ENCODE results near the gene USP25. TPM values are rescaled to one million over a fixed set of nuclear protein-coding genes. Genes with fewer than 3 reads are reported as not detected.

USP25 gene
- total and polyA plus RNA-seq, 2 experiments from 2014 or later = 11.8 to 49.2 TPM

GRCh38 chr21:15928686-15929425 lies 199.1 kb downstream of the USP25 start (continued):
- TF ChIP-seq POLR2AphosphoS5 (IDR thresholded peaks at IDR 0.05; ENCODE audit: low read depth) (no peak), JUNB (IDR thresholded peaks at IDR 0.05; ENCODE audit: unreplicated experiment) (no peak)

- Histone ChIP-seq H4K20me1 (replicated peaks; ENCODE audit: insufficient read depth) (no peaks in the 10 kb centered on the region), H3K9me2 (ENCODE audit: insufficient read depth) (no peaks in the 10 kb centered on the region; the same call in 1 of the 2 replicates), H3K36me3 (ENCODE audit: insufficient read depth) (no peaks in the 10 kb centered on the region), H3K27ac (ENCODE audit: low read depth) (no peak overlapping the region), H3K4me1 (ENCODE audit: insufficient read depth) (no peaks in the 10 kb centered on the region), H3F3A (replicated peaks; ENCODE audit: low read depth) (no peaks in the 10 kb centered on the region), H3K4me2 (no peak overlapping the region), H3K4me3 (no peak overlapping the region), H2AFZ (no peak overlapping the region), H3K79me2 (replicated peaks; ENCODE audit: insufficient read depth) (no peaks in the 10 kb centered on the region), H3K27me3 (ENCODE audit: insufficient read depth) (no peaks in the 10 kb centered on the region)
- ATAC-seq (no peak), DNase-seq (ENCODE audit: low spot score) (no peak)
- H3K27ac Mint-ChIP-seq = no peak overlapping the region
- H3K4me3 Mint-ChIP-seq = no peak overlapping the region
- H3K27me3 Mint-ChIP-seq (ENCODE audit: insufficient read depth, low read depth, poor library complexity) = no peaks in the 10 kb centered on the region
- no peaks in the 10 kb centered on the region for H3K4me1 Mint-ChIP-seq
- peaks cover 3% of the 10 kb centered on the region; the same call in 2 of the 3 replicates for H3K9me3 Mint-ChIP-seq
- peaks cover 3% of the 10 kb centered on the region; the same call in 1 of the 3 replicates for H3K36me3 Mint-ChIP-seq (ENCODE audit: low read depth)
- TF ChIP-seq POLR2AphosphoS5 (IDR thresholded peaks at IDR 0.05; ENCODE audit: low read depth) (no peak), ZNF331 (CRISPR knock-in tag; IDR thresholded peaks at IDR 0.05; ENCODE audit: low read depth) (no peak), ZNF114 (CRISPR knock-in tag; IDR thresholded peaks at IDR 0.05) (no peak), JUNB (IDR thresholded peaks at IDR 0.05; ENCODE audit: unreplicated experiment) (no peak), EZH2phosphoT487 (IDR thresholded peaks at IDR 0.05; ENCODE audit: unreplicated experiment) (no peak), CREB1 (CRISPR knock-in tag; IDR thresholded peaks at IDR 0.05; ENCODE audit: low read depth) (no peak), ZNF462 (CRISPR knock-in tag; IDR thresholded peaks at IDR 0.05) (no peak), NANOG (IDR thresholded peaks at IDR 0.05; ENCODE audit: borderline replicate concordance) (no peak), STAT1 (IDR thresholded peaks at IDR 0.05; ENCODE audit: unreplicated experiment) (no peak)
- TF ChIP-seq, protein P1, sequence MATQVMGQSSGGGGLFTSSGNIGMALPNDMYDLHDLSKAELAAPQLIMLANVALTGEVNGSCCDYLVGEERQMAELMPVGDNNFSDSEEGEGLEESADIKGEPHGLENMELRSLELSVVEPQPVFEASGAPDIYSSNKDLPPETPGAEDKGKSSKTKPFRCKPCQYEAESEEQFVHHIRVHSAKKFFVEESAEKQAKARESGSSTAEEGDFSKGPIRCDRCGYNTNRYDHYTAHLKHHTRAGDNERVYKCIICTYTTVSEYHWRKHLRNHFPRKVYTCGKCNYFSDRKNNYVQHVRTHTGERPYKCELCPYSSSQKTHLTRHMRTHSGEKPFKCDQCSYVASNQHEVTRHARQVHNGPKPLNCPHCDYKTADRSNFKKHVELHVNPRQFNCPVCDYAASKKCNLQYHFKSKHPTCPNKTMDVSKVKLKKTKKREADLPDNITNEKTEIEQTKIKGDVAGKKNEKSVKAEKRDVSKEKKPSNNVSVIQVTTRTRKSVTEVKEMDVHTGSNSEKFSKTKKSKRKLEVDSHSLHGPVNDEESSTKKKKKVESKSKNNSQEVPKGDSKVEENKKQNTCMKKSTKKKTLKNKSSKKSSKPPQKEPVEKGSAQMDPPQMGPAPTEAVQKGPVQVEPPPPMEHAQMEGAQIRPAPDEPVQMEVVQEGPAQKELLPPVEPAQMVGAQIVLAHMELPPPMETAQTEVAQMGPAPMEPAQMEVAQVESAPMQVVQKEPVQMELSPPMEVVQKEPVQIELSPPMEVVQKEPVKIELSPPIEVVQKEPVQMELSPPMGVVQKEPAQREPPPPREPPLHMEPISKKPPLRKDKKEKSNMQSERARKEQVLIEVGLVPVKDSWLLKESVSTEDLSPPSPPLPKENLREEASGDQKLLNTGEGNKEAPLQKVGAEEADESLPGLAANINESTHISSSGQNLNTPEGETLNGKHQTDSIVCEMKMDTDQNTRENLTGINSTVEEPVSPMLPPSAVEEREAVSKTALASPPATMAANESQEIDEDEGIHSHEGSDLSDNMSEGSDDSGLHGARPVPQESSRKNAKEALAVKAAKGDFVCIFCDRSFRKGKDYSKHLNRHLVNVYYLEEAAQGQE (IDR thresholded peaks at IDR 0.05; ENCODE audit: unreplicated experiment) = no peak
- TF ChIP-seq, protein P2, sequence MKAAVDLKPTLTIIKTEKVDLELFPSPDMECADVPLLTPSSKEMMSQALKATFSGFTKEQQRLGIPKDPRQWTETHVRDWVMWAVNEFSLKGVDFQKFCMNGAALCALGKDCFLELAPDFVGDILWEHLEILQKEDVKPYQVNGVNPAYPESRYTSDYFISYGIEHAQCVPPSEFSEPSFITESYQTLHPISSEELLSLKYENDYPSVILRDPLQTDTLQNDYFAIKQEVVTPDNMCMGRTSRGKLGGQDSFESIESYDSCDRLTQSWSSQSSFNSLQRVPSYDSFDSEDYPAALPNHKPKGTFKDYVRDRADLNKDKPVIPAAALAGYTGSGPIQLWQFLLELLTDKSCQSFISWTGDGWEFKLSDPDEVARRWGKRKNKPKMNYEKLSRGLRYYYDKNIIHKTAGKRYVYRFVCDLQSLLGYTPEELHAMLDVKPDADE (IDR thresholded peaks at IDR 0.05) = no peak
- TF ChIP-seq, protein P3, sequence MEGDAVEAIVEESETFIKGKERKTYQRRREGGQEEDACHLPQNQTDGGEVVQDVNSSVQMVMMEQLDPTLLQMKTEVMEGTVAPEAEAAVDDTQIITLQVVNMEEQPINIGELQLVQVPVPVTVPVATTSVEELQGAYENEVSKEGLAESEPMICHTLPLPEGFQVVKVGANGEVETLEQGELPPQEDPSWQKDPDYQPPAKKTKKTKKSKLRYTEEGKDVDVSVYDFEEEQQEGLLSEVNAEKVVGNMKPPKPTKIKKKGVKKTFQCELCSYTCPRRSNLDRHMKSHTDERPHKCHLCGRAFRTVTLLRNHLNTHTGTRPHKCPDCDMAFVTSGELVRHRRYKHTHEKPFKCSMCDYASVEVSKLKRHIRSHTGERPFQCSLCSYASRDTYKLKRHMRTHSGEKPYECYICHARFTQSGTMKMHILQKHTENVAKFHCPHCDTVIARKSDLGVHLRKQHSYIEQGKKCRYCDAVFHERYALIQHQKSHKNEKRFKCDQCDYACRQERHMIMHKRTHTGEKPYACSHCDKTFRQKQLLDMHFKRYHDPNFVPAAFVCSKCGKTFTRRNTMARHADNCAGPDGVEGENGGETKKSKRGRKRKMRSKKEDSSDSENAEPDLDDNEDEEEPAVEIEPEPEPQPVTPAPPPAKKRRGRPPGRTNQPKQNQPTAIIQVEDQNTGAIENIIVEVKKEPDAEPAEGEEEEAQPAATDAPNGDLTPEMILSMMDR (conservative IDR thresholded peaks at IDR 0.05; ENCODE audit: low read depth in 2 of 2) = no peak
Measured at GRCh38 chr21:15929536-15929935, 199.8 kb downstream of the USP25 start.

Data from GM23338 (cell line).